HG03139 (cell line): ENCODE measurements around the gene EVC.
"Not testable (repeated sequence)": the region's sequence is repeated elsewhere in the genome, so short reads cannot be mapped to it uniquely, and the experiment has no call there.

Experiments used
- ATAC-seq: cut with Tn5 transposase; IDR thresholded peaks from one replicate; pipeline ENCODE4 v1.9.1; 2021; ENCODE audit not compliant: unreplicated experiment

Gene EVC

GRCh38 chr4:5707778-5708448 is 3.1 kb upstream of the EVC start:
- ATAC-seq = no peak

- no peak for ATAC-seq
Observed at GRCh38 chr4:5708449-5709206, 2.4 kb upstream of the EVC start, which contains the start of gene EVC2. TSS of gene EVC2 (minus strand) at chr4:5708559. CDS start at chr4:5708513, 46 bp downstream.

- no peak for ATAC-seq
Observed at GRCh38 chr4:5709207-5709575, 1.8 kb upstream of the EVC start.

- no peak for ATAC-seq
Observed at GRCh38 chr4:5710065-5710960, 688 bp upstream of the EVC start.

- no peak for ATAC-seq
Observed at GRCh38 chr4:5711479-5712184, 631 bp downstream of the EVC start.

GRCh38 chr4:5712517-5712916 is 1.5 kb downstream of the EVC start:
- ATAC-seq = no peak

GRCh38 chr4:5712931-5713330 is 1.9 kb downstream of the EVC start:
- ATAC-seq = no peak

- no peak for ATAC-seq
Observed at GRCh38 chr4:5713861-5714260, 2.9 kb downstream of the EVC start.

GRCh38 chr4:5715357-5715756 is 4.4 kb downstream of the EVC start:
- no peak for ATAC-seq

- ATAC-seq = no peak
Observed at GRCh38 chr4:5716391-5716790, 5.4 kb downstream of the EVC start.

- ATAC-seq = no peak
Observed at GRCh38 chr4:5717449-5718158, 6.6 kb downstream of the EVC start.

GRCh38 chr4:5718411-5718810 is 7.4 kb downstream of the EVC start:
- ATAC-seq = no peak

GRCh38 chr4:5719350-5720055 is 8.5 kb downstream of the EVC start:
- no peak for ATAC-seq

GRCh38 chr4:5720157-5720850 is 9.3 kb downstream of the EVC start:
- no peak for ATAC-seq

- no peak for ATAC-seq
Observed at GRCh38 chr4:5720980-5721379, 10.0 kb downstream of the EVC start.

GRCh38 chr4:5721923-5722322 is 10.9 kb downstream of the EVC start:
- no peak for ATAC-seq

GRCh38 chr4:5722328-5722727 is 11.3 kb downstream of the EVC start:
- ATAC-seq = no peak

- ATAC-seq = no peak
Observed at GRCh38 chr4:5724377-5724776, 13.4 kb downstream of the EVC start.

GRCh38 chr4:5728412-5728811 is 17.4 kb downstream of the EVC start:
- not testable (repeated sequence) for ATAC-seq
